Right lobe of liver (tissue), 6 donors: ENCODE results near the gene RADX. TPM values are rescaled to one million over a fixed set of nuclear protein-coding genes. Genes with fewer than 3 reads are reported as not detected.
A peak's percentile ranks its signal among the peaks of the same experiment; 100 is the strongest.
"Not testable (repeated sequence)": the region's sequence is repeated elsewhere in the genome, so short reads cannot be mapped to it uniquely, and the experiment has no call there.

Source experiments
- ATAC-seq, 4 donors: fragments of 200-7000 bp; cut with Tn5 transposase; one replicate each; pipeline ENCODE4 v1.9.1; 2020; ENCODE audit warnings: mild to moderate bottlenecking in 4 of 4, moderate library complexity in 4 of 4
- DNase-seq, 3 donors: peaks; one replicate each; pipeline ENCODE4 v3.0.0-alpha.2; 2020
- H3K27ac ChIP-seq, 3 donors: fragments of 200-600 bp; one replicate each; pipeline ENCODE4 v1.8.0; 2022
- H3K27me3 ChIP-seq, 2 donors: fragments of 200-600 bp; one replicate each; pipeline ENCODE4 v1.8.0; 2022
- H3K36me3 ChIP-seq, 4 donors: fragments of 200-600 bp; sonication (generic) in 1 of 4; one replicate each; pipeline versions ENCODE4 v1.5.1 to v1.8.0; 2017 to 2022; ENCODE audit warnings: control low read depth in 1 of 4
- H3K4me1 ChIP-seq, 4 donors: fragments of 200-600 bp; sonication (generic) in 1 of 4; one replicate each; pipeline versions ENCODE4 v1.5.1 to v1.8.0; 2017 to 2022; ENCODE audit warnings: control low read depth in 1 of 4
- H3K4me3 ChIP-seq, 3 donors: fragments of 200-600 bp; one replicate each; pipeline ENCODE4 v1.8.0; 2022
- H3K9me3 ChIP-seq, 4 donors: fragments of 200-600 bp; sonication (generic) in 1 of 4; one replicate each; pipeline versions ENCODE4 v1.5.1 to v1.8.0; 2017 to 2022; ENCODE audit warnings: control low read depth in 1 of 4
- CTCF ChIP-seq, 4 donors: fragments of 200-600 bp in 3 of 4; fragments of 450-650 bp in 1 of 4; IDR thresholded peaks; one replicate each; pipeline versions ENCODE4 v1.5.1 to v1.8.0; 2016 to 2022; ENCODE audit warnings: antibody characterized with exemption in 4 of 4, mild to moderate bottlenecking in 2 of 4
- POLR2A ChIP-seq: fragments of 450-650 bp; IDR thresholded peaks from one replicate; pipeline ENCODE4 v1.6.1; 2017; ENCODE audit warnings: antibody characterized with exemption, mild to moderate bottlenecking
- WGBS: methylation state at CpG from one replicate; pipeline ENCODE4 v1.1.6; 2018; ENCODE audit warnings: low coverage, low lambda C conversion rate; ENCODE audit not compliant: insufficient coverage; ENCODE audit errors: missing lambda C conversion rate; 5-methylcytosine and 5-hydroxymethylcytosine counted together
- intact Hi-C, 2 donors: fragments of 100-400 bp; cut with DNase I; formaldehyde crosslinking; loops; one replicate each; pipeline versions ENCODE4 v1.11.2 to v1.14.1; 2022
- total RNA-seq, 6 experiments: library from RNA; depleted of rRNA in 2 of 6; stranded (reverse); fragments of >200 nt in 2 of 6; fragmentation: NEBNext Ultra II Directional in 3 of 6; extraction: Animal tissue kit (Norgen Biotek cat#: 25700) in 3 of 6; gene quantifications; one replicate each; pipeline versions ENCODE4 v1.1.0 to v1.2.4, GENCODE V29; 2016 to 2023
- donor health status: DM: no; HTN: yes; CAD: no.
- donor health status: DM: no; HTN: no; CAD: no.
- donor health status: DM: no; HTN: no; CAD: no.
- donor health status: DM: no; HTN: yes; CAD: no.
- donor health status: DM: no; HTN: yes; CAD: no.

RADX gene
- total RNA-seq, 6 experiments from 2014 or later = 0.55 to 1.7 (median 1.3) TPM

- 65% methylated on average over 2 of the region's 2 CpGs for whole genome bisulfite sequencing
- no peak for ATAC-seq
Observed at GRCh38 chrX:106621836-106622235, 10.1 kb downstream of the RADX start.

GRCh38 chrX:106626789-106627188 is 15.0 kb downstream of the RADX start:
- Histone ChIP-seq H3K4me1 (no peaks in the 10 kb centered on the region), H3K4me3 (no peak overlapping the region), H3K9me3 (no peaks in the 10 kb centered on the region), H3K27me3 (peaks cover 0 to 4% of the 10 kb centered on the region in 2 donors), H3K36me3 (no peaks in the 10 kb centered on the region), H3K27ac (no peak overlapping the region)
- TF ChIP-seq POLR2A = no peak
- TF ChIP-seq CTCF (IDR thresholded peaks at IDR 0.05) = no peak
- intact Hi-C loops = no loop called here
- ATAC-seq (no peak), DNase-seq (no peak)

More at GRCh38 chrX:106621836-106622235, 10.1 kb downstream of the RADX start:
- Histone ChIP-seq H3K36me3 (no peaks in the 10 kb centered on the region), H3K27ac (no peak overlapping the region), H3K4me3 (no peak overlapping the region), H3K9me3 (no peaks in the 10 kb centered on the region), H3K27me3 (no peaks in the 10 kb centered on the region), H3K4me1 (no peaks in the 10 kb centered on the region)
- TF ChIP-seq POLR2A = no peak
- no peak for TF ChIP-seq CTCF (IDR thresholded peaks at IDR 0.05)
- DNase-seq = no peak
- intact Hi-C loops = no loop called here

- Histone ChIP-seq H3K27ac (no peak overlapping the region), H3K36me3 (no peaks in the 10 kb centered on the region), H3K27me3 (peaks cover 0 to 4% of the 10 kb centered on the region in 2 donors), H3K9me3 (no peaks in the 10 kb centered on the region), H3K4me1 (no peaks in the 10 kb centered on the region), H3K4me3 (no peak overlapping the region)
- ATAC-seq (no peak), DNase-seq (no peak)
- no peak for TF ChIP-seq CTCF (IDR thresholded peaks at IDR 0.05)
- intact Hi-C loops = no loop called here
Observed at GRCh38 chrX:106631615-106632014, 19.8 kb downstream of the RADX start.

GRCh38 chrX:106649523-106650428 is 38.0 kb downstream of the RADX start:
- intact Hi-C loops = no loop called here
- DNase-seq = no peak

GRCh38 chrX:106653625-106654024 is 41.8 kb downstream of the RADX start:
- H3K4me3 ChIP-seq, H3K27ac ChIP-seq, H3K36me3 ChIP-seq, H3K27me3 ChIP-seq, H3K4me1 ChIP-seq, ATAC-seq, H3K9me3 ChIP-seq, DNase-seq, intact Hi-C loops: not testable (repeated sequence)
- WGBS = 83% methylated on average over 2 of the region's 2 CpGs

More at GRCh38 chrX:106649523-106650428, 38.0 kb downstream of the RADX start:
- Histone ChIP-seq H3K27me3 (no peaks in the 10 kb centered on the region), H3K9me3 (no peaks in the 10 kb centered on the region), H3K36me3 (no peaks in the 10 kb centered on the region), H3K4me1 (no peaks in the 10 kb centered on the region), H3K4me3 (peak overlapping the region in 1 of 3 donors; percentile 6), H3K27ac (peak overlapping the region in 1 of 3 donors; percentile 6)
- peak; percentile 21 to 67 (median 52) for ATAC-seq
- 20% methylated on average over 1 of the region's 1 CpG for WGBS
- TF ChIP-seq POLR2A = no peak
- no peak for TF ChIP-seq CTCF (IDR thresholded peaks at IDR 0.05)
